HFF-Myc (cell line): ENCODE results near the gene FBL.
A peak's percentile ranks its signal among the peaks of the same experiment; 100 is the strongest.

Experiments used
- DNase-seq: peaks from one replicate; pipeline ENCODE4 v3.0.0-alpha.2; 2011; ENCODE audit warnings: low read depth; ENCODE audit errors: extremely low read depth
- H3K4me3 ChIP-seq: replicated peaks from 2 replicates; pipeline ENCODE4 v1.5.1; 2011; ENCODE audit warnings: low read depth, mild to moderate bottlenecking, control low read depth, low read length
- TF ChIP-seq, protein P1 (sequence below): IDR thresholded peaks from 2 replicates; pipeline ENCODE4 v1.5.1; 2012; ENCODE audit warnings: mild to moderate bottlenecking, low read depth, low read length, control low read depth; ENCODE audit errors: missing control alignments

Gene FBL

DNA sequence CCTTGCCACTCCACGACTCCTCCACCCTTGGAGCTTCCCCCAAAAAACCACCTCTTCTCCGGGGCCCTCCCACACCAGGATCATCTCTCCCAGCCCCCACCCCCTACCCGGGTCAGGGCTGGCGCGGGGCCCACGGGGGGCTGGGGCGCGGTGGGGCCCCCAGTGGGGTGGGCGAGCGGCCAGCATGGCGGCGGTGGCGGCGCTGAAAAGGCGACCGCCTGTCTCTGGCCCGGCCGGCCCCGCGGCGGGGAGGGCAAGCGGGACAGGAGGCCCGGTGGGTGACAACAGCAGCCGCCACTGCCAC, 13.1 kb downstream of the FBL start:
- DNase-seq: no peak
- peak overlapping the region; percentile 47 for H3K4me3 ChIP-seq
- TF ChIP-seq, protein P1, sequence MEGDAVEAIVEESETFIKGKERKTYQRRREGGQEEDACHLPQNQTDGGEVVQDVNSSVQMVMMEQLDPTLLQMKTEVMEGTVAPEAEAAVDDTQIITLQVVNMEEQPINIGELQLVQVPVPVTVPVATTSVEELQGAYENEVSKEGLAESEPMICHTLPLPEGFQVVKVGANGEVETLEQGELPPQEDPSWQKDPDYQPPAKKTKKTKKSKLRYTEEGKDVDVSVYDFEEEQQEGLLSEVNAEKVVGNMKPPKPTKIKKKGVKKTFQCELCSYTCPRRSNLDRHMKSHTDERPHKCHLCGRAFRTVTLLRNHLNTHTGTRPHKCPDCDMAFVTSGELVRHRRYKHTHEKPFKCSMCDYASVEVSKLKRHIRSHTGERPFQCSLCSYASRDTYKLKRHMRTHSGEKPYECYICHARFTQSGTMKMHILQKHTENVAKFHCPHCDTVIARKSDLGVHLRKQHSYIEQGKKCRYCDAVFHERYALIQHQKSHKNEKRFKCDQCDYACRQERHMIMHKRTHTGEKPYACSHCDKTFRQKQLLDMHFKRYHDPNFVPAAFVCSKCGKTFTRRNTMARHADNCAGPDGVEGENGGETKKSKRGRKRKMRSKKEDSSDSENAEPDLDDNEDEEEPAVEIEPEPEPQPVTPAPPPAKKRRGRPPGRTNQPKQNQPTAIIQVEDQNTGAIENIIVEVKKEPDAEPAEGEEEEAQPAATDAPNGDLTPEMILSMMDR: no peak

DNA sequence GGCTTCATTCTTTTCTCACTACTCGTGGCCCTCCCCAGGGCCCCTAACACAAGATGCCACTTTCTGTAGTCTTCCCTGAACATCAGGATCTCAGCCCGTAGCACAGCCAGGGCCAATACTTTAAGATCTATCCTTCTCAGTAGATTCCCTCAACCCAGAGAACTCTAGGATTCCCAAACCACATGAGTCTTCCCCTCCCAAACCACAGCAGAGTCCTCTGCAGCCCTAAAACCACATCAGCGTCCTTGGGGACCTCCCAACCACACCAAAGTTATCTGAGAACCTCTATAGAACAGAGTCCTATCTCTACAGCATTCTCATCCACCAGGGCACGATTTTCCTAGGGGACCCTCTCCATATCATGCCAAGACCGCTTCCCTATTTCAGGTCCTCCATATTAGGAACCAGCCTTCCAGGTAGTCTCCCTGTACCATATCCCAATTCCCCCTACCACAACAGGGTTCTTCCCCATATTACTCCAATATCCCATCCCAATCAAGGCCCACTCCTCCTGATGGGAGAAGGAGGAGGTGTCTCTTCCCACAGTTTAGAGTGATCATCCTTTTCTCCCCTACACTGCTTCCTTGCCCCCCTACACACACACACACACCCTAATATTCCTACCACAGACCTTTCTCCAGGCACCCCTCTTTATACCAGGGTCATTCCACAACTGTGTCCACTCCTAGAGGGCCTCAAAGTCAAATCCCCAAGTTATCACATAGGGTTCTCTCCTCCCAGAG, 13.7 kb downstream of the FBL start:
- H3K4me3 ChIP-seq: peak overlapping the region; percentile 47
- DNase-seq: no peak
- TF ChIP-seq, protein P1: no peak

DNA sequence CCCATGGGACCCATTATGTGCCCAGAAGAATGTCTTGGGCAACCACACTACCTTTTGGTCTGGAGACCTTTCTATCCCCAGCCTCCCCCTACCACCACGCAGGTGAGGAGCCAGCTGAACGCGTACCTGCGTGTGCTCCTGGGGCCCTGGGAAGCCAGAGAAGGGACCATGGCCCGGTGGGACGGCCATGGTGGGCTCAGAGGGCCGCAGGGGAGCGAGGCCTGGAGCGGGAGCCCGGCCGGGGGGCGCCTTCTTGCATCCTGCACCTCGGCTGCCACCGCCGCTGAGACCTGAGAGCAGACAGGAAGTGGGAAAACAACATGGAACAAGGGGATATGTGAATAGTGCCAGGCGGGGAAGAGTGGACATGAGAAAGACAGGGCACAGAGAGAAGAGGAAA, 14.5 kb downstream of the FBL start:
- TF ChIP-seq, protein P1: no peak
- H3K4me3 ChIP-seq: no peak overlapping the region
- no peak for DNase-seq

DNA sequence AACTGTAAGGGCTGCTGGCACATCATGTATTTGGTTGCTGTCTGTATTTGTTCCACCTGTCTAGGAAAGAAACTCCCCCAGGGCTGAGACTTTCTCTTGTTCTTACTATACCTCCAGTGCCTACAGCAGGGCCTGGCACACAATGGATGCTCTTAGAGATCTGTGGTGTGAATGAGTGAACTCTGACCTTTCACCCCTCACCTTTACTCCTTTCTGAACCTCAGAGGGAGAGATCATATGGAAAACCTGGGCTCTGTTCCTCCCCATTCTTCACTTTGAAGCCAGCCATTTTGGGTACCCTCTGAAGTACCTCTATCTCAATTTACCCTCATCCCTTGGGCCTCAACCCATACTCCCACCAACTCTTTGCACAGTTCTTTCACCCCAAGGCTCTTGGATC, 15.3 kb downstream of the FBL start:
- TF ChIP-seq, protein P1: no peak
- H3K4me3 ChIP-seq: no peak overlapping the region
- DNase-seq: no peak

GRCh38 chr19:39830406-39830805, 15.8 kb downstream of the FBL start:
- no peak overlapping the region for H3K4me3 ChIP-seq
- no peak for DNase-seq
- TF ChIP-seq, protein P1: no peak

GRCh38 chr19:39829702-39830275, 16.4 kb downstream of the FBL start:
- no peak for DNase-seq
- TF ChIP-seq, protein P1: no peak
- H3K4me3 ChIP-seq: no peak overlapping the region

DNA sequence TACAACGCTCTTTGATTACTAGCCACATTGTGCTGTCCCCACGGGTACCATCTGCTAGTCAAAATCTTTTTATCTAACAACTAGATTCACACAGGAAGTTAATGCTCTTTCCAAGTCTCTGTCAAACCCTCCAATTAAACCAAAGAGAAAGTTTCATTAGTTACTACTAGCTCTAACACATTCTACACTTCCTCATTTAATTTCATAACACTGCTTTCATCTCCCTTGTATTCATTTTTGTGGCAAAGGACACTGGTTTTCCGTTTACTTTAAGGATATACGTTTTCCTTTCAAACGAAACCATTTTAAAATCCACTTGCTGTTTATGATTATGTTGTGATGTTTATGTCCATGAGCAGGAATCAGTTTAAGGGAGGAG, 17.5 kb downstream of the FBL start:
- DNase-seq: no peak
- TF ChIP-seq, protein P1: no peak
- no peak overlapping the region for H3K4me3 ChIP-seq
